HCT116 (cell line): ENCODE measurements around the gene CRLF1.

Source experiments
- ELF1 ChIP-seq: IDR thresholded peaks from 2 replicates; pipeline ENCODE4 v1.6.1; 2012; ENCODE audit warnings: low read depth, borderline replicate concordance
- EZH2 ChIP-seq: fragments of 200-600 bp; sonication (generic); IDR thresholded peaks from 2 replicates; pipeline ENCODE4 v1.6.1; 2017; ENCODE audit warnings: antibody characterized with exemption, mixed run types
- EZH2phosphoT487 ChIP-seq: fragments of 200-600 bp; IDR thresholded peaks from 2 replicates; pipeline ENCODE4 v1.6.1; 2018; ENCODE audit warnings: antibody characterized with exemption, borderline replicate concordance
- JUND ChIP-seq: IDR thresholded peaks from 2 replicates; pipeline ENCODE4 v1.6.1; 2012
- POLR2A ChIP-seq: IDR thresholded peaks from 2 replicates; pipeline ENCODE4 v1.7.0; 2011; ENCODE audit warnings: borderline replicate concordance; ENCODE audit not compliant: insufficient read depth, insufficient read length; ENCODE audit errors: extremely low read depth
- RAD21 ChIP-seq: IDR thresholded peaks from 2 replicates; pipeline ENCODE4 v1.6.1; 2012; ENCODE audit warnings: low read depth, mild to moderate bottlenecking
- SIN3A ChIP-seq: IDR thresholded peaks from 2 replicates; pipeline ENCODE4 v1.6.1; 2012; ENCODE audit warnings: low read depth
- SP1 ChIP-seq: IDR thresholded peaks from 2 replicates; pipeline ENCODE4 v1.6.1; 2012; ENCODE audit warnings: low read depth
- SRF ChIP-seq: IDR thresholded peaks from 2 replicates; pipeline ENCODE4 v1.6.1; 2012; ENCODE audit warnings: low read depth
- YY1 ChIP-seq: IDR thresholded peaks from 2 replicates; pipeline ENCODE4 v1.6.1; 2011; ENCODE audit warnings: low read length, low read depth, moderate library complexity, mild to moderate bottlenecking; ENCODE audit not compliant: insufficient replicate concordance; ENCODE audit errors: extremely low read depth
- ZNF274 ChIP-seq: fragments of 200-500 bp; sonication (Bioruptor generic); IDR thresholded peaks from 2 replicates; pipeline ENCODE4 v1.6.1; 2014; ENCODE audit warnings: mild to moderate bottlenecking, low read depth, low read length, inconsistent platforms
- TF ChIP-seq, protein P1 (sequence below), 3 experiments: fragments of 200-600 bp in 1 of 3; sonication (generic) in 1 of 3; IDR thresholded peaks in 2 of 3; conservative IDR thresholded peaks in 1 of 3; 2 replicates each; pipeline ENCODE4 v1.5.1; 2012 to 2017; ENCODE audit warnings: low read depth in 2 of 3, low read length in 2 of 3, antibody characterized with exemption in 1 of 3, borderline replicate concordance in 1 of 3, control low read depth in 1 of 3, mild to moderate bottlenecking in 1 of 3, mixed read lengths in 1 of 3, mixed run types in 1 of 3, moderate library complexity in 1 of 3; ENCODE audit not compliant: insufficient read depth in 1 of 3

DNA sequence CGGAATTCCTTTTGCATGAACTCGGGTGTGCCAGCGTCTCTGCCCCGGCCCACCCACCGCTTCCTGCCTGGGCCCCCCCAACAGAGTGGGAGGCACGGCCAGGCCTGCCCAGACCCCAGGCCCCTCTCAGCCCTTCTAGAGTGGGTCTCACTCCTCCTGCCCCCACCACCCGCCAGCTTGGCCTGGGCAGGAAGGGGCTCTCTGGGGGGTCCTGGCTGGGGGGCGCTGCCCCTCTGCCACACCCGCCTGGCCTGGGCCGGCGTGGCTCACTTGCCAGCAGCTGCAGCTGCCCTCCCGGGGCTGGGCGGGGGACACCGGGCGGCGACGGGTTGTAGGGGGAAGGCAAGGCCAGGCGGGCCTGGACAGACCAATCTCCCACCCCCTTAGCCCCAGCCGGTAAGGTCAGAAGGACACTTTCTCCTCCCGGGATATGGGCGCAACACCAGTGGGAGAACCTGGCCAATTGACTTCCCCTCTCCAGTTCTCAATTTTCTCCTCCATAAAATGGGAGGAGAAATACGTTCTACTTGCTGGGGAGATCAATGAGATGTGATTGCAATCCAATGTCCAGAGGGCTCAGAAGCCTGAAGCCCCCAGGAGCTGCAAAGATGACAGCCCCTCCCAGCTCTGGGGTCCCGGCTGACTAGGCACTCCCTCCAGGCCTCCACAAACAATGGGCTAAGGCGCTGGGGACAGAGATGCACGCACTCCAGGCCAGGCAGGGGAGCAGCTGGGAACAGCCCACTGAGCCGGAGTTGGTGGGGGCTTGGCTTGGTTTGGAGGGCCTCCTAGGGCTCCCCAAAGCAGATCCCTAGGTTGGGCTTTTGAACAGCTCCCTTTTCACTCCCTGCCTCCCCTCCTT lies 2.4 kb downstream of the CRLF1 start:
- TF ChIP-seq POLR2A (no peak), SIN3A (no peak), RAD21 (no peak), SP1 (no peak), EZH2phosphoT487 (no peak), ZNF274 (no peak), YY1 (no peak), SRF (no peak), EZH2 (no peak), JUND (no peak), ELF1 (no peak)
- TF ChIP-seq, protein P1, sequence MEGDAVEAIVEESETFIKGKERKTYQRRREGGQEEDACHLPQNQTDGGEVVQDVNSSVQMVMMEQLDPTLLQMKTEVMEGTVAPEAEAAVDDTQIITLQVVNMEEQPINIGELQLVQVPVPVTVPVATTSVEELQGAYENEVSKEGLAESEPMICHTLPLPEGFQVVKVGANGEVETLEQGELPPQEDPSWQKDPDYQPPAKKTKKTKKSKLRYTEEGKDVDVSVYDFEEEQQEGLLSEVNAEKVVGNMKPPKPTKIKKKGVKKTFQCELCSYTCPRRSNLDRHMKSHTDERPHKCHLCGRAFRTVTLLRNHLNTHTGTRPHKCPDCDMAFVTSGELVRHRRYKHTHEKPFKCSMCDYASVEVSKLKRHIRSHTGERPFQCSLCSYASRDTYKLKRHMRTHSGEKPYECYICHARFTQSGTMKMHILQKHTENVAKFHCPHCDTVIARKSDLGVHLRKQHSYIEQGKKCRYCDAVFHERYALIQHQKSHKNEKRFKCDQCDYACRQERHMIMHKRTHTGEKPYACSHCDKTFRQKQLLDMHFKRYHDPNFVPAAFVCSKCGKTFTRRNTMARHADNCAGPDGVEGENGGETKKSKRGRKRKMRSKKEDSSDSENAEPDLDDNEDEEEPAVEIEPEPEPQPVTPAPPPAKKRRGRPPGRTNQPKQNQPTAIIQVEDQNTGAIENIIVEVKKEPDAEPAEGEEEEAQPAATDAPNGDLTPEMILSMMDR (IDR thresholded peaks at IDR 0.05 in 2 of 3, conservative IDR thresholded peaks at IDR 0.05 in 1 of 3; ENCODE audit: borderline replicate concordance in 1 of 3, insufficient read depth in 1 of 3, low read depth in 2 of 3, low read length in 2 of 3): no peak
